22Rv1 (cell line): ENCODE measurements around the gene PGAP6.
"Not testable (repeated sequence)": the region's sequence is repeated elsewhere in the genome, so short reads cannot be mapped to it uniquely, and the experiment has no call there.

ENCODE experiments used
- H3K27ac ChIP-seq: fragments of 450-650 bp; 2 replicates; pipeline ENCODE4 v1.5.1; 2017
- CTCF ChIP-seq: fragments of 450-650 bp; IDR thresholded peaks from 2 replicates; pipeline ENCODE4 v1.5.1; 2017; ENCODE audit warnings: mild to moderate bottlenecking
- ZFX ChIP-seq: fragments of 450-650 bp; IDR thresholded peaks from 2 replicates; pipeline ENCODE4 v1.6.1; 2017; ENCODE audit warnings: antibody characterized with exemption, borderline replicate concordance

Gene PGAP6

GRCh38 chr16:353404-354290 lies 28.1 kb downstream of the PGAP6 start:
- H3K27ac ChIP-seq: peak overlapping the region; percentile 46
- no peak for TF ChIP-seq ZFX

- H3K27ac ChIP-seq: peak within 1 kb of the TSS; percentile 55
- TF ChIP-seq ZFX (no peak), CTCF (peak; percentile 82)
Measured at GRCh38 chr16:352547-353403, 29.0 kb downstream of the PGAP6 start, which contains the start of gene AXIN1. AXIN1 (minus strand) TSS chr16:352723; CDS start chr16:347025, 5,698 bp downstream.

- peak overlapping the region; percentile 55 for H3K27ac ChIP-seq
- TF ChIP-seq CTCF (no peak), ZFX (no peak)
Measured at GRCh38 chr16:351804-352520, 29.8 kb downstream of the PGAP6 start.

GRCh38 chr16:350203-350602 lies 31.6 kb downstream of the PGAP6 start:
- no peak for TF ChIP-seq CTCF
- TF ChIP-seq ZFX: no peak
- H3K27ac ChIP-seq: no peak overlapping the region

GRCh38 chr16:349211-349610 lies 32.6 kb downstream of the PGAP6 start:
- no peak overlapping the region for H3K27ac ChIP-seq
- TF ChIP-seq ZFX: no peak
- TF ChIP-seq CTCF: no peak

GRCh38 chr16:348495-348894 lies 33.3 kb downstream of the PGAP6 start:
- not testable (repeated sequence) for H3K27ac ChIP-seq

GRCh38 chr16:347203-347602 lies 34.6 kb downstream of the PGAP6 start:
- no peak overlapping the region for H3K27ac ChIP-seq
- TF ChIP-seq CTCF (no peak), ZFX (no peak)
